Measurements from ENCODE around the gene RAET1G. TPM values are rescaled to one million over a fixed set of nuclear protein-coding genes. Genes with fewer than 3 reads are reported as not detected.
"Not testable (repeated sequence)": the region's sequence is repeated elsewhere in the genome, so short reads cannot be mapped to it uniquely, and the experiment has no call there.

RAET1G gene
- total RNA-seq, 1 donor from 2014 or later: 2.2 TPM

GRCh38 chr6:149913540-149914240 is 9.2 kb downstream of the RAET1G start:
- DNase-seq (ENCODE audit: low spot score): no peak

- no peak for DNase-seq (ENCODE audit: low spot score)
Observed at GRCh38 chr6:149913085-149913484, 9.8 kb downstream of the RAET1G start.

- not testable (repeated sequence) for DNase-seq (ENCODE audit: low spot score)
Observed at GRCh38 chr6:149912680-149913079, 10.2 kb downstream of the RAET1G start.

GRCh38 chr6:149910721-149911151 is 12.2 kb downstream of the RAET1G start:
- no peak for DNase-seq (ENCODE audit: low spot score)

- DNase-seq (ENCODE audit: low spot score): no peak
Observed at GRCh38 chr6:149909701-149910470, 13.0 kb downstream of the RAET1G start.

GRCh38 chr6:149908480-149908879 is 14.4 kb downstream of the RAET1G start:
- DNase-seq (ENCODE audit: low spot score): not testable (repeated sequence)

- no peak for DNase-seq (ENCODE audit: low spot score)
Observed at GRCh38 chr6:149907317-149907716, 15.6 kb downstream of the RAET1G start.

GRCh38 chr6:149906405-149906804 is 16.5 kb downstream of the RAET1G start:
- no peak for DNase-seq (ENCODE audit: low spot score)

- DNase-seq (ENCODE audit: low spot score): no peak
Observed at GRCh38 chr6:149905911-149906371, 17.0 kb downstream of the RAET1G start.

GRCh38 chr6:149905371-149905910 is 17.5 kb downstream of the RAET1G start:
- DNase-seq (ENCODE audit: low spot score): no peak

GRCh38 chr6:149904661-149905370 is 18.1 kb downstream of the RAET1G start:
- no peak for DNase-seq (ENCODE audit: low spot score)

- DNase-seq (ENCODE audit: low spot score): no peak
Observed at GRCh38 chr6:149903938-149904611, 18.8 kb downstream of the RAET1G start.

- DNase-seq (ENCODE audit: low spot score): no peak
Observed at GRCh38 chr6:149901444-149902140, 21.3 kb downstream of the RAET1G start.

- DNase-seq (ENCODE audit: low spot score): no peak
Observed at GRCh38 chr6:149900620-149901443, 22.1 kb downstream of the RAET1G start.

GRCh38 chr6:149899926-149900619 is 22.8 kb downstream of the RAET1G start:
- no peak for DNase-seq (ENCODE audit: low spot score)

GRCh38 chr6:149899486-149899885 is 23.4 kb downstream of the RAET1G start:
- DNase-seq (ENCODE audit: low spot score): no peak

- DNase-seq (ENCODE audit: low spot score): no peak
Observed at GRCh38 chr6:149898966-149899365, 24.0 kb downstream of the RAET1G start.

- no peak for DNase-seq (ENCODE audit: low spot score)
Observed at GRCh38 chr6:149897855-149898744, 24.8 kb downstream of the RAET1G start, which contains the start of gene RAET1E. TSS of gene RAET1E (minus strand) at chr6:149898113. CDS start at chr6:149890901, 7,212 bp downstream.
